Measurements from ENCODE around the gene CACNB4.
"Not testable (repeated sequence)": the region's sequence is repeated elsewhere in the genome, so short reads cannot be mapped to it uniquely, and the experiment has no call there.

The CACNB4 gene

DNA sequence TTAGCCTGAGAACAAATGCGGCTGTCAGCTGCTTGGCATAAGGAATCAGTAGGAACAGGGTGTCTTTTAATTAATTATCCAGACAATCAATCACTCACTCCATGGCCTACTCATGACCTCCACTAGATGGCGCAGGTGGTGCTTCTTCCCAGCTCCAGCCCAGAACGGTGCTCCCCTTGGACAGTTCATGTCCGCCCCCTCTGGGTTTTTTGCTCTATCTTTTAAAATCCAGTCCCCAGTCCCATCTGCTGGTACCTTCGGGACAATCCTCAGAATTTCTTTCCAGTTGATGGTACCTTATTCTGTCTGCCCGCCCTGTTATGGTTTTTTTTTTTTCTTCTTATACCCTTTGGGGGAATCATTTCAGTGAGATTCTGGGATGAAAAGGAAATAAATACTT, 99.8 kb downstream of the CACNB4 start:
- TF ChIP-seq, protein P1, sequence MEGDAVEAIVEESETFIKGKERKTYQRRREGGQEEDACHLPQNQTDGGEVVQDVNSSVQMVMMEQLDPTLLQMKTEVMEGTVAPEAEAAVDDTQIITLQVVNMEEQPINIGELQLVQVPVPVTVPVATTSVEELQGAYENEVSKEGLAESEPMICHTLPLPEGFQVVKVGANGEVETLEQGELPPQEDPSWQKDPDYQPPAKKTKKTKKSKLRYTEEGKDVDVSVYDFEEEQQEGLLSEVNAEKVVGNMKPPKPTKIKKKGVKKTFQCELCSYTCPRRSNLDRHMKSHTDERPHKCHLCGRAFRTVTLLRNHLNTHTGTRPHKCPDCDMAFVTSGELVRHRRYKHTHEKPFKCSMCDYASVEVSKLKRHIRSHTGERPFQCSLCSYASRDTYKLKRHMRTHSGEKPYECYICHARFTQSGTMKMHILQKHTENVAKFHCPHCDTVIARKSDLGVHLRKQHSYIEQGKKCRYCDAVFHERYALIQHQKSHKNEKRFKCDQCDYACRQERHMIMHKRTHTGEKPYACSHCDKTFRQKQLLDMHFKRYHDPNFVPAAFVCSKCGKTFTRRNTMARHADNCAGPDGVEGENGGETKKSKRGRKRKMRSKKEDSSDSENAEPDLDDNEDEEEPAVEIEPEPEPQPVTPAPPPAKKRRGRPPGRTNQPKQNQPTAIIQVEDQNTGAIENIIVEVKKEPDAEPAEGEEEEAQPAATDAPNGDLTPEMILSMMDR (conservative IDR thresholded peaks at IDR 0.05; ENCODE audit: low read depth), result peak; percentile 80
- CTCF ChIA-PET, result interaction anchor here (0.5 to 1.4 kb wide), 11 partner anchors 10 to 1165 kb away, joined by 3 to 6 read pairs (median 4); no protein-coding TSS in a partner anchor

DNA sequence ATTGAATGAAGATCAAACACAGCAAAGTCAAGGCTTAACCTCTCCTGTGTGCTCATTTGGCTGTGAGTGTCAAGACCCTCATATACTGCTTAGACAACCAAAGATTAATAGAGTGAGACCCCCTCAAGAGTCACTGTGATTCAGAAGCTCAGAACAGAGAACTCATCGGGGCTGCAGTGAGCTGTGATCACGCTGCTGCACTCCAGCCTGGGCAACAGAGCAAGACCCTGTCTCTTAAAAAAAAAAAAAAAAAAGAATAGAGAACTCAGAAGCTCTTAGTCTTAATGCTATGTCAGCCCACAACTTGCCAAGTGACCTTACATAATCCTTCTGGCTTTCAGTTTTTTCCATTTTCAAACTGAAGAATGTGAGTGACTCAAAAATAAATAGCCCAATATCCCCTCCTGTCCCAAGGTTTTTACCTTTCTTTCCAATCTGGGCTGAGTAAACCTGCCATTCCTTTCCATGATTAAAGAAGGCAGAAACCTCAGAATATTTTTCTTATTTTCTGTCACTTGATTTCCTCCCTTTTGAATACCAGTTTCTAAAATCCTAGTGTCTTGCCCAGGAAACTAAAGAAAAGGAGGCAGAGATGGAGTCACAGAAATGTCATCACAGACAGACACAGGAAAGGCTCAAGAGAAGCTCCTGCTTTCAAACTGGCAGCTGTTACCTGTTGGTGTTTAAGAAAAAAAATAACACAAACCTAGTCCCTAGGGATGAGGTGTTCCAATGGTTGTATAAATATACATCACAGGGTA, 102.4 kb downstream of the CACNB4 start:
- CTCF ChIA-PET, result interaction anchor here (1.0 kb wide), 1 partner anchor 13 kb away, joined by 3 read pairs; no protein-coding TSS in a partner anchor
- TF ChIP-seq, protein P1 (conservative IDR thresholded peaks at IDR 0.05; ENCODE audit: low read depth), result no peak
- DNase-seq (ENCODE audit: low spot score), result no peak
- POLR2A ChIA-PET (ENCODE audit: low non-redundant PET), result no interaction called here
- no peak overlapping the region for H3K27ac ChIP-seq

More for the DNA sequence above, 99.8 kb downstream of the CACNB4 start:
- POLR2A ChIA-PET (ENCODE audit: low non-redundant PET), result no interaction called here
- peak; percentile 73 for DNase-seq (ENCODE audit: low spot score)
- H3K27ac ChIP-seq, result no peak overlapping the region

- ChIA-PET CTCF (interaction anchor here (1.0 kb wide), 1 partner anchor 11 kb away, joined by 3 read pairs; no protein-coding TSS in a partner anchor), POLR2A (ENCODE audit: low non-redundant PET) (no interaction called here)
- TF ChIP-seq, protein P1 (conservative IDR thresholded peaks at IDR 0.05; ENCODE audit: low read depth), result no peak
- DNase-seq (ENCODE audit: low spot score), result no peak
- H3K27ac ChIP-seq, result no peak overlapping the region
These were observed 103.7 kb downstream of the CACNB4 start for GRCh38 chr2:151995161-151995557.

DNA sequence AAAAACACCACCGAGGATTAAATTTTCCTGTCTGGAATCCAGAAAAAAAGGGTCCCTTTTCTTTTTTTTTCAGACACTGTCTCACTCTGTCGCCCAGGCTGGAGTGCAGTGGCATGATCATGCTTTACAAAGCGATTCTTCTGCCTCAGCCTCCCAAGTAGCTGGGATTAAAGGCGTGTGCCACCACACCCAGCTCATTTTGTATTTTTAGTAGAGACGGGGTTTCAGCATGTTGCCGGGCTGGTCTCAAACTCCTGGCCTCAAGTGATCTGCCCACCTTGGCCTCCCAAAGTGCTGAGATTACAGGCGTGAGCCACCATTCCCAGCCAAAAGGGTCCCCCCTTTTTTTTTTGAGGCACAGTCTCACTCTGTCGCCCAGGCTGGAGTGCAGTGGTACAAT, 104.7 kb downstream of the CACNB4 start:
- POLR2A ChIA-PET (ENCODE audit: low non-redundant PET); H3K27ac ChIP-seq; CTCF ChIA-PET; DNase-seq (ENCODE audit: low spot score): not testable (repeated sequence)

- CTCF ChIA-PET, result no interaction called here
- TF ChIP-seq, protein P1 (conservative IDR thresholded peaks at IDR 0.05; ENCODE audit: low read depth), result no peak
These were observed 107.8 kb downstream of the CACNB4 start for GRCh38 chr2:151991010-151991409.

GRCh38 chr2:151989378-151989777, 109.5 kb downstream of the CACNB4 start:
- ChIA-PET CTCF (no interaction called here), POLR2A (ENCODE audit: low non-redundant PET) (no interaction called here)
- no peak overlapping the region for H3K27ac ChIP-seq
- DNase-seq (ENCODE audit: low spot score), result no peak
- TF ChIP-seq, protein P1 (conservative IDR thresholded peaks at IDR 0.05; ENCODE audit: low read depth), result no peak

More at GRCh38 chr2:151991010-151991409, 107.8 kb downstream of the CACNB4 start:
- no peak for DNase-seq (ENCODE audit: low spot score)
- H3K27ac ChIP-seq, result no peak overlapping the region
- POLR2A ChIA-PET (ENCODE audit: low non-redundant PET), result interaction anchor here (0.5 kb wide), 1 partner anchor 35 kb away, joined by 4 read pairs; no protein-coding TSS in a partner anchor

GRCh38 chr2:151987484-151987883, 111.4 kb downstream of the CACNB4 start:
- DNase-seq (ENCODE audit: low spot score), result no peak
- ChIA-PET CTCF (interaction anchor here (0.6 to 1.8 kb wide), 2 partner anchors 11 to 567 kb away, joined by 6 to 9 read pairs; no protein-coding TSS in a partner anchor), POLR2A (ENCODE audit: low non-redundant PET) (no interaction called here)
- H3K27ac ChIP-seq, result no peak overlapping the region
- TF ChIP-seq, protein P1 (conservative IDR thresholded peaks at IDR 0.05; ENCODE audit: low read depth), result no peak
